Myometrial cell (primary cell): ENCODE results near the gene CD27. TPM values are rescaled to one million over a fixed set of nuclear protein-coding genes. Genes with fewer than 3 reads are reported as not detected.

ENCODE experiments used
- total RNA-seq: library from RNA; depleted of rRNA; stranded (reverse); fragments of >200 nt; gene quantifications from 2 replicates; pipeline ENCODE4 v1.2.3, GENCODE V29; 2015

The CD27 gene
- not detected in 2 replicates for total RNA-seq

GRCh38 chr12:6444704-6445688 lies at the start of gene CD27:
CD27 (plus strand) TSS chr12:6444955; CDS start chr12:6445096, 141 bp downstream.

DNA sequence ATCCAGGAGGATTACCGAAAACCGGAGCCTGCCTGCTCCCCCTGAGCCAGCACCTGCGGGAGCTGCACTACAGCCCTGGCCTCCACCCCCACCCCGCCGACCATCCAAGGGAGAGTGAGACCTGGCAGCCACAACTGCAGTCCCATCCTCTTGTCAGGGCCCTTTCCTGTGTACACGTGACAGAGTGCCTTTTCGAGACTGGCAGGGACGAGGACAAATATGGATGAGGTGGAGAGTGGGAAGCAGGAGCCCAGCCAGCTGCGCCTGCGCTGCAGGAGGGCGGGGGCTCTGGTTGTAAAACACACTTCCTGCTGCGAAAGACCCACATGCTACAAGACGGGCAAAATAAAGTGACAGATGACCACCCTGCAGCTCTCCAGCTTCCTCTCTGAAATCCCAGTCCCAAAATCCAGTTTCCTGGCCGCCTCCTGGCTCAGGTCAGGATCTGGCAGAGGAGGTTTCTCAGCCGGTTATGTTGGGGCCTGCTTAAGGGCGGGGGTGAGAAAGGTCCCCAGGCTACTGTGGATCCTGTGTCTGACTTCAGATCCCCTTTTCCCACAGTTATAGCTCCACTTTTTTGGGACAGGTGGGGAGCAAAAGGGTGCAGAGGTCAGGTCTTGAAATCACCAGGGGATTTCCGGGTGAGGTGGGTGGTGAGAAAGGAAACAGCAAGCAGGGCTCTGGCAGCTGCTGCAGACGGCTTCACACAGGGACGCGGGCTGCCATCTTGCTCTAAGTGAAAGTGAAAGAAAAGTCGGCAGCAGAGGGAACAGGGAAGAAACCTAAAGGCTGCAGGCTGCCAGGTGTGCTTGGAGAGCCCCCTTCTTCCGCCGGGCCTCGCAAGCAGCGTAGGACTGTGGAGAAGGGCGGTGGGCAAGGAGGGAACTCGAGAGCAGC lies 6.8 kb downstream of the CD27 start, which contains the start of gene TAPBPL:
Gene TAPBPL (plus strand): TSS at position 695 of the 897 bp plus-strand sequence. CDS start 207 bp downstream, outside the sequence.

GRCh38 chr12:6470375-6471163 lies 25.8 kb downstream of the CD27 start, which contains the start of gene VAMP1:
VAMP1 (minus strand) TSS chr12:6470677; CDS start chr12:6470531, 146 bp downstream.

DNA sequence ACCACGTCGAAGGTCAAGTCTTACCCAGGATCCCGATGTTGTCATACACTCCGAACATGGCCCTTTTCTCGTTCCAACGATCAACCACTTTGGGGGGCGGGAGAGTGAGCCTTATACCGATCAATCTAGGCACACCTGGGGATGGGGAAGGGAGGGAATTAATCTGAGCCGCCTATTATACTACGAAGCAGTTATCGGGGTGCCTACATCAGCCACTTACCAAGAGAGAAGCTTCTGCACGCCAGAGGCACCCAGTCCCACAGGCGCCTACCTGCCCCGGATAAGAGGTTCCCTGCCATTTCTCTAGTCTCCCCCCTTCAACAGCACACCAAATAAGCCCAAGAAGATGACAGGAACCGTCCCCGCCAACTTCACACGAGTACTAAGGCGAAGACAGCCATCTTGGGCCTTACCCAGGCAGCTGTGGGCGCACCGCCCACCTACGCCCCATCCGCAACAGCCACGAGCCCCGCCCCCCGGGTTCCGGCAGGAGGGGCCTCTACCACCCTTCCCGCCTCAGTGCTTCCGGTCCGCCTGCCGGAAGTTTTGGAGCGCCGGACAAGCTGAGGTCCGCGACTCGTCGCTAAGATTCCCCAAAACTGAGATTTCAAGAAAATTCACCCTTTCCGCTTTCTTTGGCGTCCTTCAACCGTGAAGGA lies 48.2 kb downstream of the CD27 start, which contains the start of gene MRPL51:
Gene MRPL51 (minus strand): TSS at position 425 of the 659 bp plus-strand sequence. CDS start 126 bp downstream, at position 299.

DNA sequence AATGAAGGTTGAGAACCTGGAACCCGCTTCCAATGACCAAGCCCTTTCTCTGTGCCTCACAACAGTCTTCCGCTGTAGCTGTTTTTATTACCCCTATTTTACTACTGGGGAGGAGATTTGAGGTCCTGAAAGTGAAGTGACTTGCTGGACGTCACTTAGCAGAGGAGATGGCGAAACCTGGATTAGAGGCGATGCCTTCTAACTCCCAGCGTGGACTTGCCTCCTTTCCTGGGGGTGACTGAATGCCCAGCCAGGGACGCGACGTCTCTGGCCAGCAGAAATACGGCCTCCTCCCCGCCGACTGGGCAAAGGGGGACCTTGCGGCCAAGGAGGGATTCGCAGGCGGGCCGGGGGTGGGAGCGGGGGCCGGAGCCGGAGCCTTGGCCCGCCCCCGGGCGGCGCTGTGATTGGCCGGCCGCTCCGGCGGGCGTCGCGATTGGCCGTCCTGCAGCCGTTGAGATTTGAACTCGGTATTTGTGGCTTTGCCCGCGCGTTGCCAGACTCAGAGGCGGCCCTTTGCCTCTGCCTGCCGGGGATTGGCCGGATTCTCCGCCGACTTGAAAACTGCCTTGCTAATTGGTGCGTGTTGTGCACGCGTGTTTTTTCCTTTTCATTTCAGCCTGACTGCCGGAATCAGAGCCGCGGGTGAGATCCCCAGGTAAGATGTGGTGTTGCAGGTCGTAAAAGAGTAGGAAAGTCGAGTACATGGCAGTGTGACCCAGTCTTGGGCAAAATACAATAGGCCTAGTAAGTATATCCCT lies 48.9 kb downstream of the CD27 start, which contains the start of gene NCAPD2:
Gene NCAPD2 (plus strand): TSS at position 606 of the 761 bp plus-strand sequence. CDS start 997 bp downstream, outside the sequence.

Other genes starting within 250 kb of the CD27 start
- gene CD9, start 244.6 kb upstream of the CD27 start, total RNA-seq, result 130 and 141 TPM in 2 replicates
- gene PLEKHG6, start 134.3 kb upstream of the CD27 start, total RNA-seq, result not detected in 2 replicates
- 460 and 580 TPM in 2 replicates for gene TNFRSF1A, start 102.9 kb upstream of the CD27 start, total RNA-seq
- under 0.01 and 0.29 TPM in 2 replicates for gene SCNN1A, start 69.4 kb upstream of the CD27 start, total RNA-seq
- gene LTBR, start 60.8 kb upstream of the CD27 start, total RNA-seq, result 186 and 189 TPM in 2 replicates
- gene TAPBPL, start 7.1 kb downstream of the CD27 start, total RNA-seq, result 7.5 and 19.3 TPM in 2 replicates
- 5.0 and 8.4 TPM in 2 replicates for gene VAMP1, start 25.7 kb downstream of the CD27 start, total RNA-seq
- gene MRPL51, start 48.3 kb downstream of the CD27 start, total RNA-seq, result 110 and 135 TPM in 2 replicates
- 101 TPM in 2 replicates for gene NCAPD2, start 49.1 kb downstream of the CD27 start, total RNA-seq
- gene GAPDH, start 89.6 kb downstream of the CD27 start, total RNA-seq, result 6,392 and 8,126 TPM in 2 replicates
- gene IFFO1, start 111.1 kb downstream of the CD27 start, total RNA-seq, result 10.1 and 12.1 TPM in 2 replicates
- 23.4 and 31.7 TPM in 2 replicates for gene NOP2, start 123.3 kb downstream of the CD27 start, total RNA-seq
- 213 and 218 TPM in 2 replicates for gene CHD4, start 162.4 kb downstream of the CD27 start, total RNA-seq
- gene LPAR5, start 191.0 kb downstream of the CD27 start, total RNA-seq, result 0.86 TPM in 1 of 2 replicates, not detected in the other
- 0.18 TPM in 1 of 2 replicates, not detected in the other for gene ACRBP, start 202.5 kb downstream of the CD27 start, total RNA-seq
- 28.8 and 31.9 TPM in 2 replicates for gene ING4, start 218.2 kb downstream of the CD27 start, total RNA-seq
- gene ZNF384, start 244.4 kb downstream of the CD27 start, total RNA-seq, result 16.7 and 26.2 TPM in 2 replicates